GM12874 (cell line): ENCODE data around the gene RRBP1.

Experiments
- CTCF ChIP-seq: IDR thresholded peaks from 2 replicates; pipeline ENCODE4 v1.5.1; 2011; ENCODE audit warnings: low read depth, mild to moderate bottlenecking, control low read depth, low read length, moderate library complexity; ENCODE audit not compliant: insufficient read depth

Gene RRBP1

GRCh38 chr20:17579369-17580039 is 102.5 kb downstream of the RRBP1 start:
- no peak for TF ChIP-seq CTCF

GRCh38 chr20:17576215-17576614 is 105.8 kb downstream of the RRBP1 start:
- no peak for TF ChIP-seq CTCF

- TF ChIP-seq CTCF: no peak
Observed at GRCh38 chr20:17573463-17573862, 108.6 kb downstream of the RRBP1 start.

GRCh38 chr20:17572034-17572638 is 109.9 kb downstream of the RRBP1 start:
- no peak for TF ChIP-seq CTCF

- TF ChIP-seq CTCF: no peak
Observed at GRCh38 chr20:17571153-17571527, 110.9 kb downstream of the RRBP1 start.

GRCh38 chr20:17570347-17571152 is 111.5 kb downstream of the RRBP1 start:
- no peak for TF ChIP-seq CTCF

GRCh38 chr20:17569616-17570346 is 112.3 kb downstream of the RRBP1 start, which contains the start of gene DSTN:
Gene DSTN, plus strand, starts transcription at chr20:17570075. Its CDS starts 134 bp downstream, at chr20:17570209.
- no peak for TF ChIP-seq CTCF
